HG03378 (cell line): ENCODE results near the gene PPP1R1C.
"Not testable (repeated sequence)": the region's sequence is repeated elsewhere in the genome, so short reads cannot be mapped to it uniquely, and the experiment has no call there.

Experiments
- ATAC-seq: cut with Tn5 transposase; IDR thresholded peaks from one replicate; pipeline ENCODE4 v1.9.1; 2021; ENCODE audit warnings: mild to moderate bottlenecking, moderate library complexity; ENCODE audit not compliant: unreplicated experiment

PPP1R1C gene, protein sequence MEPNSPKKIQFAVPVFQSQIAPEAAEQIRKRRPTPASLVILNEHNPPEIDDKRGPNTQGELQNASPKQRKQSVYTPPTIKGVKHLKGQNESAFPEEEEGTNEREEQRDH

DNA sequence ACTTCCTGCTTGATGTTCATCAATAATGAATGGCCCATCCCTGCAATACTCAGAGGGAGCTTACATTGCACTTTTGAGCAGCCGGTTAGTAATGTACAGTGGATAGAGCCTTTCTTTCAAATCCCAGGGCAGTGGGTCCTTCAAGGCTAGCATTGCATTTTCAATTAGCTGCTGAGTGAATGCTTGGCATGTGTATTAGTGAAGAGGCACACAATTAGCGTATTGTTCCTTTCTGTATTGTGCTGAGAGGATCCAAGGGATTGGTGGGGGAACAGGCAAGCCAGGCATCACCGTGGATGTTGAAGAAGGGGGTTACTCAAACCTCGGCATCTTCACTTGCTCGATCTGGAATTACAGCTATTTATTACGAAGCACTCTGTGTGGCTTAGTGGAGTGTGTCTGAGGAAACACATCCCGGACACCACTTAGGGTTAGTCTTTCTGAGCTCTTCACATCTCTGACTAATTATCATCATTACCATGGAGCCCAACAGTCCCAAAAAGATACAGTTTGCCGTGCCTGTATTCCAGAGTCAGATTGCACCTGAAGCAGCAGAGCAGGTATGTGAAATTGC is at the start of gene PPP1R1C:
Gene PPP1R1C (plus strand): TSS at position 222 of the 574 bp plus-strand sequence. CDS start 258 bp downstream, at position 480.
- ATAC-seq = no peak

DNA sequence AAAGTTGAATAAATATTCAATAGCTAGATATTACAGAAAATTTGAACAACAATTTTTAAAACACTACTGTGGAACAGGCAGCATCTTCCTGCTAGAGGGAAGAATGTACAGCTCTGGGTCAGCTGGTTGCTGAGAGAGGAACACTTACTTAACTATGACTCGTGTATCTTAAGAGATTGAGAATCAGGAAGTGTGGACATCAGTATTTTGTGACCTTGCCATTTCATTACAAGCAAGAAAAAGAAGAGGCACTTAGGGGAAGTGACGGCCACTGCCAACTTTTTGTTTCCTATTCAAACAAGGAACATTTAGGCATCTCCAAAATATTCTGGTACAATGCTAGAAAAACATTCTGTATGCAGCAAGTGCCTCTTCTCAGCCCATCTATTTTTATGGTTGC is 48.2 kb upstream of the PPP1R1C start:
- ATAC-seq = no peak

DNA sequence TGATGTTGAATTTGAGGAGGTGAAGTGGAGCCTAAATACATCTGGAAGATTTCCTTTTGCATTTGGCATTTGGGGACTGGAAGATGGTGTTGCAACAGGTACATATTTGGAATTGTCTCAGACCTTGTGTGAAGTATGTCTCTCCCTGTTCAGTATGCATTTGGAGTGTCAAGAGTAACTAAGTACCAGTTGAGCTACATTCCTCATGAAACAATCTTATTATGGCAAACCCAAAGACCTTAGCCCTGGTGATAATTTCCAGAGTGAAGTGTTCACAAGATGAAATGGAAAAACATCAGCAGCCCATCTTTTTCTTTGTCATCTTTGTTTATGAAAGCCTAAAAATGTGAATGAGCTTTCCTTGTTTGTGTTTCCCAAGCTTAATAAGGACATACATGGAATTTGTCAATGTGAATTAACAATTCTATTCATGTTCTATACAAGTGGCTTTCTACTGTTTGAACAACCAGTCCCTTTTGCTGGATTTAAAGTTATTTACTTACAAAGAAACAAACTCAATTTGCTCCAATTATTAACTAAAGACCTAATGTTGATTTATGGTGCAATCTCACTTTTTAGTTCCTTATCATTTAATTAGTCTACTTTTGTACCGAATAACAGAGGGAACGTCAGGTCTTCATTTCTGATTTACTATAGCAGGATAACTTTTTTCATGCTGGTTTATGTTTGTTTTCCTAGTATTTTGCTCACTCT is 42.1 kb upstream of the PPP1R1C start:
- no peak for ATAC-seq

DNA sequence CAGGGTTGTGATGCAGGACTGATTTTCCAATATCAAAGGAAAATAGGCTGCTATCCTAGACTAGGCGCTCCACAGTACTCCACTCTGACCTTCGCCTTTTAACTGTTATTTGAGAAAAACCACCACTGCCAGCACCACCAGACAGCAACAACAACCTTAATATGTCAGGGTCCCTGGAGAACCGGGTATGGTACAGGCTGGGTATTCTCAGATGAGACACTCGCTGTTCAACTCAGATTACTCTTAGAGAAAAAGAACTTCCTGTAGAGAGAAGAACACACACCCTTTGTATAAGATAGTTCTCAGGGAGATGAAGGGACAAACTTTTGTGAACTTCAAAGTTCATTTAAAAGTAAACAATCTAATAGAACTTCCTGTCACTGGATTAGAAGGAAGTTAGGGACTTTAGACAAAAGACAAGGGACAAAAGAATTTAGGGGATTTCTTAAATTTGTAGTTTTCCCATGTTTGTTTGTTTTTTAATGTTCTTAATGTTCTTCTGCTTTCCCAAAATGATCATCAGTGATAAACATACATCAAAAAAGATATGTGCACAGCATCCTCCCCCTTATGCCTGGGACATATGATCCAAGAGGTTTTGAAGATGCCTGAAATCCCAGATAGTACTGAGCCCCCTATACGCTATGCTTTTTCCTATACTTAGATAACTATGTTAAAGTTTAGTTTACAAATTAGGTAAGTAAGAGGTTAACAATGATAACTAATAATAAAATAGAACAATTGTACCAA is 41.3 kb upstream of the PPP1R1C start:
- no peak for ATAC-seq

DNA sequence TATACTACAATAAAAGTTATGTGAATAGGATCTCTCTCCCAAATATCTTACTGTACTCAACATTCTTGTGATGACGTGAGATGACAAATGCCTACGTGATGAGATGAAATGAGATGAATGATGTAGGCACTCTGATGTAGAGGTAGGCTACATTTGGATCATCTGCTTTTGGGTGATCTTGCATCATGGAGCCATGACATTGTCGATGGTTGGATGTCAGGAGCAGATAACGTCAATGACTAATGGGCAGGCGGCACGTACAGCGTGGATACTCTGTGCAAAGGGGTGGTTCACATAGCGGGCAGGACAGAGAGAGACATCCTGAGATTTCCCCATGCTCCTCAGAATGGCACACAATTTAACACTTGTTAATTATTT is 40.8 kb upstream of the PPP1R1C start:
- ATAC-seq = no peak

DNA sequence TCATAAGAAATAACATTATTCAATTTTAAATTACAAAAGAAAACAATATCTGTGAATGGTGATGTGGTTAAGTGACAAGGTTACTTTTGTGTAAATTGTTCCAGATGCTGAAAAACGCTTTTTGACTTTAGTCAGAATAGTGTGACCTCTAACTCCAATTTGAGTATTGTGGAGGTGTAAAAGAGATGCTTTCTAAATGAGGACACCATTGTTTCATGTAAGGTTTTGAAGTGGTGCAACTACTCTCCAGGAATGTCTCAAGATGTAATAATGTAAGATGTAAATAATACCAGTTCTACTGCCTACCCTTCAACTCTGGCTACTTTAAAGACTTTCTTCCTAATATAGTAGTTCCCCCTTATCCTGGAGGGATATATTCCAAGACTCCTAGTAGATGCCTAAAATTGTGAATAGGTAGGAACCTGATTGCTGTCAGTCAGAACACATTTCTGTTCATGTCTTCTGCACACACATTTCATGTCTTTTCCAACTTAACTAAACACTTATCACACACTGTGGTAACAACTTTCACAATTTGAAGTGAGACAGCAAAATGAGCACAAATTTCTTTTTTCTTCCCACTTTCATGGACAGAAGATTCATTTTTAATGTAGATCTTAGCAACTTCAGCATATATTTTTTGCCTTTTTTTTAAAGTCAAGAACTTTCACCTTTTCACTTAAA is 39.1 kb upstream of the PPP1R1C start:
- no peak for ATAC-seq

DNA sequence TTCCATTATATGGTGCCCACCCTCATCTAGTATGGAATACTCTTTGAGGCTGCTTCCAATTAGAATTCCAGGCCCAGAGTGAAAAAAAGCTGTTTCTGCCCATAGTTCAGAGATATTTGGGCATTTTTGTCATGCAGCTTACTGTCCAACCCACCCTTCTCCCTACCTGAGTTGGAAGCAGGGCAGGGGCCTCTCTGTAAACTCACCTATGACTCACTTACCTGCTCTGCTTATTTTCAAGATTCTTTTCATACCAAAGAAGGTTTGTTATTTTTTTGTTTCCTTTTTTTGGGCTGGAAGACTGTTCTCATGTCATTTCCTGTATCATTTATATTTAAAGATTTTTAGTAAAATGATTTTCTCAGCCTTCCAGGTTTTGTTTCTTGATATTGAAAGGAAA is 38.4 kb upstream of the PPP1R1C start:
- ATAC-seq = no peak

DNA sequence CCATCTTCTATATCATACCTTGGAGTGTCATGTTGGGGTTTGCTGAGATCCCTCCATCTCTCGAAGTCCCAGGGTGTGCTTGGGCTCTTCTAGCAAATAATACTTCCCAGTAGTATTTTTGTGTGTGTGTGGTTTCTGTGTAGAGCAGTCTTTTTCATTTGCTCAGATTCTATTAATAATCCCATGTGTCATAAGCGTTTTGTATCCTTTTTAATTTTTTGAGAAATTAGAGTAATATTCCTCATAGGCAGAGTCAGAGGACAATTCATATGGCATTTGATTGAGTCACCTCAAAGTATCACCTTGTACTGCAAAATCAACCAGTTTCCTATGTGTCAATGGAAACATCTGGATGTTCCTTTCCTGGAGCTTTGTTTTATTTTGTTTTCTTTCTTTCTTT is 37.4 kb upstream of the PPP1R1C start:
- no peak for ATAC-seq

DNA sequence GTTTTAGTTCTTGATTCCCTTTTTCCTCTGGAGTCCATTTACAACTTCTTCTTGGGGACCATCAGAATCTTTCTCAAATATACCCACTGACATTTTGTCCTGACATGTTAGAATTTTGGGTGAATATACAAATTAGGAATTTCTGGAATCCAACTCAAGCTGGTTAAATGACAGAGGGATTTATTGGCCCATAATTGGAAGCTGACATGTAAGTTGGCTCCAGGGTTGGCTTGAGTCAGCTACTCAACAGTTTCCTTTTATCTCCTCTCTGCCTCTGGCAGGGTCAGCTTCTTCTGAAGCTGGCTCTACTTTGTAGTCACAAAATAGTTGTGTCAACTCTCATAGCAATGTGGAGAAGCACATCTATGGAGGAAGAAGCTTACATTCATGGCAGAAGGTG is 36.6 kb upstream of the PPP1R1C start:
- ATAC-seq = no peak

DNA sequence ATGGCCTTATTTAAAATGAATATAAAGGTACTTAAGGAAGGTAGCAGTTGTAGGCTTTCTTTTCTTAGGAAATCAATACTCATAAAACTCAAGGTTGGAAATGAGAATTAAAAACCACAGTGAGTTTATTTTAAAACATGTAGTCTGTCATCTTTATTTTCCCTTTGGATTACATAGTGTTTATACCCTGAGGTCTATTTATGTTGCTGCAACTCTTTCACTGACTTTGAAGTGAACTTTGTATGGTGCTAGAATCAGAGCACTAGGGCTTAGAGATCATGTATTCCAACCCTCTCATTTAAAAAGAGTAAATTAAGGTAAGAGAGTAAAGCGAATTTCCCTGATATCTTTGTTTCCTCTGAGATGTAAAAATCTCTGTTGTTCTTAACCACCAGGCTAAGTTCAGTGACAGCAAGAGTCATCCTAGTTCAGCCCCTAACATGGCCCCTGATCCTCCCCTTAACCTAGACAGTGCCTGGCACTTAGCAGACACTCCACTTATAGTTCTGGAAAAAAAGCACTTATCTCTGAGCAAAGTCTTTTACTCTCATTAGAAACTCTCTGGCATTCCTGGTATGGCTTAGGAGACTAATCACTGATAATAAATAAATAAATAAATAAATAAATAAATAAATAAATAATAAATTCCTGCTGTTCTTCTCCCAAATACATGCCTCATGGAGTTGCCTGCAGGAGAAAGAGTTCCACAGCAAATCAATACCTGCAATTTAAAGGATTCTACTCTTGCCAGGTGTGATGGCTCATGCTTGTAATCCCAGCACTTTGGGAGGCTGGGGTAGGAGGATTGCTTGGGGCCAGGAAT is 33.0 kb upstream of the PPP1R1C start:
- no peak for ATAC-seq

DNA sequence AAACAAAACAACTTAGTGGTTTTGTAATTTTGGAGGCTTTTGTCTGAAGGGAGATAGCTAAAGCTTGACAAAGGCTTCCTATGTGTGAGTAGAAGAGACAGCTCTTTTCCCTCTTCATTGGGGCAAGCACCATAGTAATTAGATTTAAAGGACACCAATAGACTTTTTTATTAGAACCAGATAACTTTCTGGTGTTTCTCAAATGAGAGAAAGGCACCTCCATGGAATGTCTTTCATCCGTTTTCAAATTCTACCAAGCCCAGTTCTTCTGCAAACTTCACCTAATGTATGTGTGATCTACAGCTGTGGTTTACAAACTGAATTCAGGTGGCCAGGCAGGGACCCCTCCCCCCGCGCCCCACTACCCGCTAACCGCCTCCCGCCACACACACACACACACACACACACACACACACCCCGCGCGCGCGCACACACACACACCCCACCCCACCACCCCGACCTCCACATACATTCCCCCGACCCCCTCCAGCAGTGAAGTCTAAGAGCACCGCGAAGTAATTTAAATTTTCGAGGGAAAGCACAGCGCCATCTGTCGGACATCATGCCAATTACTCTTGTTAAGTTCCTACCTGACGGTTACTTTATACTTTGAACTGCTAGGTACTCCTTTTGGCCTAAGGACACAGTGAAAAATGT is 31.6 kb upstream of the PPP1R1C start:
- ATAC-seq = peak; percentile 74

DNA sequence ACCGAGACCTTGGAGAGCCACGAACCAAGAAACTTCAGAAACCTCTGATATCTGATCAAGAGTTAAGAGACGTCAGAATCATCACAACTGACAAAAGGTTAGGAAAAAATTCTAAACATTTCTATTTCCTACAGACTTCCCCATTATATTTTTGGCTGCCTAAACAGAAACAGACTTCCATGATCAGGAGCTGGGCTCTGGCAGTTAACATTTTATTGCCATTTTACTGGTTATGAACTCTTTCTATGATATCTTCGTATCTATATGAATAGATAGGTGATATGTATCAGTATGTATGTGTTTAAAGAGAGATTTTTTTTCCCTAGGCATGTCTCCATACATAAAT is 31.1 kb upstream of the PPP1R1C start:
- peak; percentile 10 for ATAC-seq

DNA sequence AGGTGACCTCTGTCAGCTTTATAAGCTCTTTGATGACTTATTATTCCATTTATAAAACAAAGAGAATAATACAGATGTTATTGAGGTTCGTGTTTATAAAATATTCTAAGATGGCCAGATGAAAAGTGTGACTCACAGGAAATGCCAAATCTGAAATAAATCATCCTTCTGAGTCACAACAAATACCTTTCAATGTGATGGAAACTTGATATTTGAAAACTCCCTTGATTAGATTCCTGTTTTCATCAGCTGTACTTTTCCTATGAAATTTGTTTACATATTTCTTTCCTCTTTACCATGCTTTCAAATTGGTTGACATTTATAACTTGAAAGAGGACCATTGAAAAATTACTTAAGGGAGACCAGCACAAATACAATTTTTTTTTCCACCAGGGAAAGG is 30.6 kb upstream of the PPP1R1C start:
- no peak for ATAC-seq

DNA sequence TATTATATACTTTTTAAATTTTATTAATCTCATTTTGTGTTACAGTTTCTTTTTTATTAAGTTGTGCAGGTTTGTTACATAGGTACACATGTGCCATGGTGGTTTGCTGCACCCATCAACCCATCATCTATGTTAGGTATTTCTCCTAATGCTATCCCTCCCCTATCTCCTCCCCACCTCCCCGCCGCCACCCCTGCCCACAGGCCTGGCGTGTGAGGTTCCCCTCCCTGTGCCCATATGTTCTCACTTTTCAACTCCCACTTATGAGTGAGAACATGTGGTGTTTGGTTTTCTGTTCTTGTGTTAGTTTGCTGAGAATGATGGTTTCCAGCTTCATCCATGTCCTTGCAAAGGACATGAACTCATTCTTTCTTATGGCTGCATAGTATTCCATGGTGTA is 29.8 kb upstream of the PPP1R1C start:
- not testable (repeated sequence) for ATAC-seq

DNA sequence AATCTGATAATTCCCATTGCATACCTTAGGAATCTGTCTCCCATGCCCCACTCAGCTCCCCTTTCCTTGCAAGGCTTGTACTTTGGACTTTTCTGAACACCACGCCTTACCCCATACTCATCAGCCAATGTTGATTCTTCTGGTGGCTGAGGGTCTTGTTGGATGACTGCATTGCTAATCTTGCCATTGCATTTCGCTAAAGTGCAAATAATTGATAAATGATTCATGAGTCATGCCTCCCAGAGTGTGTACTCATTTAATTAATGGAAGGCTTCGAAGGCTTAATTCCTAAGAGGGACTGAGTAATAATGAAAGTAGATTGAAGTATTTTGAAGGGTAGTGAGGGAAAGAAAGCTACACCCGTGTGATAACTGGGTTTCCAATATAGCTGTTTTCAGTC is 28.0 kb upstream of the PPP1R1C start:
- ATAC-seq = peak; percentile 49

DNA sequence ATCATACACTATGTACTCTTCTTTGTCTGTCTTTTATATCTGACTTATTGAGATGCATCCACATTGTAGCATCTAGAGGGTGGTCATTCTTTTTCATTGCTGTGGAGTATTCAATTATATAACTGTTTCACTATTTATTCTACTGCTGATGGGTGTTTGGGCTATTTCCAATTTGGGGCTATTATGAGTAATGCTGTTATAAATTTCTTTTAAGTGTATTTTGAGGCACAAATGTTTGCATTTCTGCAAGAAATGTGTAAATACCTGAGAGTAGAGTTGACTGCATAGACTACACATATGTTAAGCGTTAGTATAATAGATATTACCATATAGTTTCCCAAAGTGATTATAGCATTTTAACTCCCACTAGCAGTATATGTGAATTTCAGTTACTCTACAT is 26.9 kb upstream of the PPP1R1C start:
- no peak for ATAC-seq

DNA sequence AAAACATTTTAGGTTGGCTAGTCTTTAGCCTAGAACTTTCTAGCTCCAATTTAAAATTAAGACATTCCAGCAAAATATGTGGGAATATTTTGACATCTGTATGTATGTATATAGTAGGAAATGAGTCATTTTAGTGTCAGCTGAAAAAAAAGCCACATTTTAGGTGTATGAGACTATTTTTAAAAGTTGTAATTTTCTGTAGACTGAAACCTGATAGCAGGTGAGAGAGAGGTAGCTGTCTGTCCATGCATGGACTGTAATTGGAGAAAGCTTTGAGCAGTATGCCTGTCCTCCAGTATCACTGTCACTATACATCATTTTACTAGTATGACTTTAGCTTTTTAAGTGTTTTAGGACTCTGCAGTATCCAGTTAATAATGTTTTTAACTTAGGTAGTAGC is 26.1 kb upstream of the PPP1R1C start:
- no peak for ATAC-seq

DNA sequence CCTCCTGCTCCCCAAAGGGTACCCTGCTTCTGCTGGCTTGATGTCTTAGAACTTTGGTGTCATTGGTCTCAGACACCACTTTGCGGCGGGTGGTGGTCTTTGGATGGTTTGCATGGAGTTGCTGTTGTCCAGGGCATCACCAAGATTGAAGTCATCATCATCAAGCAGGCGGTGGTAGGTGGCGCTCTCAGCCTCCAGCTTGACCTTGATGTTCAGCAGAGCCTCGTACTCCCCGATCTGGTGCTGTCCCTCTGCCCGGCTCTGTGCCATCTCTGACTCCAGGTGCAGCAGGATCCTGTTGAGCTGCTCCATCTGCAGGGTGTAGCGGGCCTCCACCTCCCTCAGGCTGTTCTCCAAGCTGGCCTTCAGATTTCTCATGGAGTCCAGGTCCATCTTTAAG is 24.5 kb upstream of the PPP1R1C start:
- ATAC-seq = not testable (repeated sequence)

DNA sequence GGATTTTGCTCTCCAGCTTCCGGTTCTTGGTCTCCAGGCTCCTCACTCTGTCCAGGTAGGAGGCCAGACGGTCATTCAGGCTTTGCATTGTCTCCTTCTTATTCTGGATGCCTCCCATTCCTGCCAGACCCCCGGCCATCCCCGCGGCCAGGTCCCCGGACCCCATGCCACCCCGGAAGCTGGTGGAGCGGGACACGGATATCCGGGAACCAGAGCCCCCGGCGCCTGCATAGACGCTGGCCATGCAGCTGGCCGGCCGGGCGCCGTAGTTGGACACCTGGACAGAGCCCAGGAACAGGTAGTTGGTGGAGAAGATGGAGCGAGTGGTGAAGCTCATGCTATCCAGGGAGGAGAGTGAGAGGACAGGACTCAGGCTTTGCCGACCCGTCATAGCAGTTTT is 23.5 kb upstream of the PPP1R1C start:
- ATAC-seq = no peak

DNA sequence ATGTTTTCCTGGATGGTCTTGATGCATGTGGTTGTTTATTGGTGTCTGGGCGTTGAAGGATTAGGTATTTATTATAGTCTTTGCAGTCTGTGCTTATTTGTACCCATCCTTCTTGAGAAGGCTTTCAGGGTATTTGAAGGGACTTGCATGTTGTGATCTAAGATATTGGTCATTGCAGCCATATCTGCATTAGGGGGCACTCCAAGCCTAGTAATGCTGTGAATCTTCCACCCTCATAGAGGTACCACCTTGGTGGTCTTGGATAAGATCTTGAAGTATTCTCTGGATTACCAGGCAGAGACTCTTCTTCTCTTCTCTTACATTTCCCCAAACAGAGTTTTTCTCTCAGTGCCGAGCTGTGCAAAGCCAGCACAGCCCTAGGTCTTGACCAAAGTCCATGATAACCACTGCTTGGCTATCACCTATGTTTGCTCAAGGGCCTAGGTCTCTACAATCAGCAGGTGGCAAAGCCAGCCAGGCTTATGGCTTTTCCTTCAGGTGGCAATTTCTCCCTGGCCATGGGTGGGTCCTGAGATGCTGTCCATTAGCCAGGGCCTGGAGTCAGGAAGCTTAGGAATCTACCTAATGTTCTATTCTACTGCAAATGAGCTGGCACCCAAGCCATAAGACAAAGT is 15.4 kb upstream of the PPP1R1C start:
- no peak for ATAC-seq
